GM12878 (cell line): Measurements from ENCODE around the gene TMEM151A. TPM values are rescaled to one million over a fixed set of nuclear protein-coding genes. Genes with fewer than 3 reads are reported as not detected.

Source experiments
- E2F8 ChIP-seq: fragments of 450-650 bp; IDR thresholded peaks from 2 replicates; pipeline ENCODE4 v1.6.1; 2018; ENCODE audit warnings: mild to moderate bottlenecking, low read depth, moderate library complexity; ENCODE audit not compliant: partially characterized antibody
- HDGF ChIP-seq: fragments of 450-650 bp; IDR thresholded peaks from 2 replicates; pipeline ENCODE4 v1.6.1; 2016; ENCODE audit warnings: antibody characterized with exemption
- TARDBP ChIP-seq: IDR thresholded peaks from 2 replicates; pipeline ENCODE4 v1.6.1; 2016; ENCODE audit warnings: borderline replicate concordance
- polyA plus RNA-seq, 11 experiments: library from polyadenylated mRNA; depleted of rRNA in 4 of 11; unstranded in 6 of 11; stranded (reverse) in 5 of 11; fragments of >200 nt; fragmentation: Nextera tagmentation in 4 of 11; fragmentation: Illumina TruSeq in 1 of 11; extraction: Ambion mirVana in 4 of 11; extraction: Trizol in 1 of 11; gene quantifications; 1 replicate in 1 of 11; 2 replicates in 10 of 11; pipeline versions ENCODE4 v1.2.1 to v1.2.3, GENCODE V29; 2011 to 2016; ENCODE audit warnings: inconsistent platforms in 2 of 11, missing spikeins in 2 of 11, low read depth in 1 of 11
- total RNA-seq, 4 experiments: library from RNA; depleted of rRNA in 3 of 4; stranded (reverse); fragments of >200 nt in 3 of 4; fragmentation: Illumina TruSeq in 1 of 4; extraction: Trizol in 1 of 4; gene quantifications; 2 replicates each; pipeline versions ENCODE4 v1.2.1 to v1.2.3, GENCODE V29; 2013 to 2021
- TF ChIP-seq, protein P1 (sequence below): fragments of 450-650 bp; IDR thresholded peaks from 2 replicates; pipeline ENCODE4 v1.6.1; 2016; ENCODE audit warnings: mild to moderate bottlenecking, moderate library complexity, borderline replicate concordance

Gene TMEM151A
- total and polyA plus RNA-seq, 10 of the 15 experiments (the other 5 are each of a cell fraction or from before 2014, with no cell fraction given) = not detected

DNA sequence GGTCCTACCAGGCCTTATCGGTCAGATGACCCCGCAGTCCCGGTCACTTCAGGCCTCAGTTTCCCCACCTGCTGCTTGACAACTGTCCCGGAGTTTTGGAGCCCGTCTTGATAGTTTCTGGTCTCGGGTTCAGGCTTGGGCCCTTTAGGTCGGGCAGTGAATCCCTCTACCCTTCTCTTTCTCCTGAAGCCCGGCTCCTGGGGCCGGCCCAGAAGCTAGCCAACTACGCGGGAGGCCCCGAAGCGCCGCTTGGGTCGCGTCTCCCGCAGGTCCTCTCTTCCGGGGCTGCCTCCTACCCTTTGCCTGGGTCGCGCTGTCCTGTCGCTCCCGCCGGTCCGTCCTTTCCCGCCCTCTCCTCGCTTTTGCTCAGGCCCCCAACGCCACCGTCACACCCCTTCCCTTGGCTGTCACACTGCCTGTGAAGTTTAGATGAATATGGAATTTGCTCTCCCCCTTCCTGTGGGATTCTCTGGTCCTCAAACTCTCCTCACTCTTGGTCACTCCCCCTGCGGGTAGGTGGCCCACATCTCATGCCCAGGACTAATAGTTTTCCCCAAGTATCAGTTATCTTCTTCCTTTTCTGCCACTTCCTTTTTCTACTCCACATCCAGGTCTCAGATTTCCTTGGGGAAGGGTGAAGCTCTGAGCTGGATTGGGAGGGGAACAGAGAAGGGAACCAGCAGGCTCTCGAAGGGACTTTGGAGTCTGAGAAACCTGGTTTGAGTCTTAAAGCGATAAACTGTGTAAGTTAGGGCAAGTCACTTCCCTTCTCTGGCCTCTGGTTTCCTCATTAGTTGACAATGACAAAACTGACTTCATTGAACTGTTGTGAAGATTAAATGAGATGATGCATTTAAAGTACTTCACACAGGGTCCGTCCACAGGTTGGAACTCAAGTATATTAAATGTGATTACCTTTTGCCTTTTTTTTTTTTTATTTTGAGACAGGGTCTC lies 22.5 kb upstream of the TMEM151A start (continued):
- TF ChIP-seq, protein P1, sequence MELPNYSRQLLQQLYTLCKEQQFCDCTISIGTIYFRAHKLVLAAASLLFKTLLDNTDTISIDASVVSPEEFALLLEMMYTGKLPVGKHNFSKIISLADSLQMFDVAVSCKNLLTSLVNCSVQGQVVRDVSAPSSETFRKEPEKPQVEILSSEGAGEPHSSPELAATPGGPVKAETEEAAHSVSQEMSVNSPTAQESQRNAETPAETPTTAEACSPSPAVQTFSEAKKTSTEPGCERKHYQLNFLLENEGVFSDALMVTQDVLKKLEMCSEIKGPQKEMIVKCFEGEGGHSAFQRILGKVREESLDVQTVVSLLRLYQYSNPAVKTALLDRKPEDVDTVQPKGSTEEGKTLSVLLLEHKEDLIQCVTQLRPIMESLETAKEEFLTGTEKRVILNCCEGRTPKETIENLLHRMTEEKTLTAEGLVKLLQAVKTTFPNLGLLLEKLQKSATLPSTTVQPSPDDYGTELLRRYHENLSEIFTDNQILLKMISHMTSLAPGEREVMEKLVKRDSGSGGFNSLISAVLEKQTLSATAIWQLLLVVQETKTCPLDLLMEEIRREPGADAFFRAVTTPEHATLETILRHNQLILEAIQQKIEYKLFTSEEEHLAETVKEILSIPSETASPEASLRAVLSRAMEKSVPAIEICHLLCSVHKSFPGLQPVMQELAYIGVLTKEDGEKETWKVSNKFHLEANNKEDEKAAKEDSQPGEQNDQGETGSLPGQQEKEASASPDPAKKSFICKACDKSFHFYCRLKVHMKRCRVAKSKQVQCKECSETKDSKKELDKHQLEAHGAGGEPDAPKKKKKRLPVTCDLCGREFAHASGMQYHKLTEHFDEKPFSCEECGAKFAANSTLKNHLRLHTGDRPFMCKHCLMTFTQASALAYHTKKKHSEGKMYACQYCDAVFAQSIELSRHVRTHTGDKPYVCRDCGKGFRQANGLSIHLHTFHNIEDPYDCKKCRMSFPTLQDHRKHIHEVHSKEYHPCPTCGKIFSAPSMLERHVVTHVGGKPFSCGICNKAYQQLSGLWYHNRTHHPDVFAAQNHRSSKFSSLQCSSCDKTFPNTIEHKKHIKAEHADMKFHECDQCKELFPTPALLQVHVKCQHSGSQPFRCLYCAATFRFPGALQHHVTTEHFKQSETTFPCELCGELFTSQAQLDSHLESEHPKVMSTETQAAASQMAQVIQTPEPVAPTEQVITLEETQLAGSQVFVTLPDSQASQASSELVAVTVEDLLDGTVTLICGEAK = 0 out of 2 replicates have a peak, but pooled peaks have one; percentile 19
- peak; percentile 30 for TF ChIP-seq E2F8
- peak; percentile 78; the same call in 1 of the 2 replicates for TF ChIP-seq HDGF
- peak; percentile 14; the same call in 1 of the 2 replicates for TF ChIP-seq TARDBP
